ENCODE data around the gene EIF4H. TPM values are rescaled to one million over a fixed set of nuclear protein-coding genes. Genes with fewer than 3 reads are reported as not detected.

EIF4H gene
- total and polyA plus RNA-seq, 2 donors (not counting 3 experiments of a cell fraction or from before 2014, with no cell fraction given): 406 to 415 TPM

DNA sequence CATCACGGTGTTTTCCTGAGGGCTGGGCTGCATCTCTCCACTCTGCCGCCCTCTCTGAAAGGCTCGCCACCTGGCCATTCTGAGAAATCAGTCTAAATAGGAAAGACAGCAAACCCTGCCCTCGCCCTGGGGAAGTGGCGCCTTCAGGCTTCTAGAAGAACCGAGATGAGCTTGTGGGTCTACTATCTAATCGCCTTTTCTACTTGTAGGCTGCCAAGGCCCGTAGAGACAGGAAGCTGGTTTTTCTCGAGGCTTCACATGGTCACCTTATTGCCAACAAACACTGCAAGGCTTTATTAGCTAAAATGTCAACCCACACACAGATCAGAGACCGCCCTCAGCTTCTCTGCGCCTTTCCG lies 57.1 kb downstream of the EIF4H start:
- ChIA-PET CTCF (interaction anchor here (1.1 kb wide), 1 partner anchor 171 kb away, joined by 3 read pairs; no protein-coding TSS in a partner anchor), POLR2A (no interaction called here)
- intact Hi-C loops (cut with micrococcal nuclease) (no loop called here), dilution Hi-C loops (cut with MboI; ENCODE audit: extremely low pct_ligation_motif_present, low sequenced_read_pairs) (no loop called here)
- Histone ChIP-seq H3K27me3 (ENCODE audit: control insufficient read depth in 2 of 2, insufficient read depth in 2 of 2, low read length in 2 of 2) (no peaks in the 10 kb centered on the region), H2AFZ (ENCODE audit: low read depth, low read length) (no peak overlapping the region), H3K9ac (replicated peaks; ENCODE audit: extremely low read depth, insufficient read depth, low read length) (no peak overlapping the region), H3K4me1 (ENCODE audit: control insufficient read depth, extremely low read depth, insufficient read depth, low read length) (no peaks in the 10 kb centered on the region), H4K20me1 (replicated peaks; ENCODE audit: control insufficient read depth, extremely low read depth, insufficient read depth, low read length) (no peaks in the 10 kb centered on the region), H3K4me2 (ENCODE audit: insufficient read depth, low read length) (no peak overlapping the region), H3K9me3 (replicated peaks; ENCODE audit: control insufficient read depth, insufficient read depth, low read length) (no peaks in the 10 kb centered on the region), H3K4me3 (replicated peaks in 1 of 3; ENCODE audit: insufficient read depth in 1 of 3, low read depth in 1 of 3, low read length in 3 of 3) (no peak overlapping the region), H3K79me2 (ENCODE audit: control insufficient read depth, insufficient read depth, low read length) (no peaks in the 10 kb centered on the region), H3K9me1 (replicated peaks; ENCODE audit: control insufficient read depth, extremely low read depth, insufficient read depth, low read length) (no peaks in the 10 kb centered on the region), H3K36me3 (ENCODE audit: control insufficient read depth in 2 of 2, extremely low read depth in 1 of 2, insufficient read depth in 2 of 2, low read length in 2 of 2) (peaks cover 4 to 5% of the 10 kb centered on the region in 2 experiments), H3K27ac (ENCODE audit: insufficient read depth, low read depth, low read length) (no peak overlapping the region)
- TF ChIP-seq EZH2 (IDR thresholded peaks at IDR 0.05; ENCODE audit: borderline replicate concordance, low read depth, low read length, severe bottlenecking) (no peak), POLR2A (IDR thresholded peaks at IDR 0.05; ENCODE audit: low read depth, low read length) (no peak), GATA2 (IDR thresholded peaks at IDR 0.05; ENCODE audit: insufficient read depth, insufficient read length, low read depth, low read length) (no peak), MYC (IDR thresholded peaks at IDR 0.05; ENCODE audit: low read depth, low read length) (no peak), JUN (IDR thresholded peaks at IDR 0.05; ENCODE audit: borderline replicate concordance, insufficient read depth, insufficient read length, low read depth) (no peak), POLR2AphosphoS5 (IDR thresholded peaks at IDR 0.05; ENCODE audit: insufficient read depth, low read depth, low read length) (no peak), FOS (IDR thresholded peaks at IDR 0.05; ENCODE audit: borderline replicate concordance, insufficient read depth, low read length) (no peak)
- TF ChIP-seq, protein P1, sequence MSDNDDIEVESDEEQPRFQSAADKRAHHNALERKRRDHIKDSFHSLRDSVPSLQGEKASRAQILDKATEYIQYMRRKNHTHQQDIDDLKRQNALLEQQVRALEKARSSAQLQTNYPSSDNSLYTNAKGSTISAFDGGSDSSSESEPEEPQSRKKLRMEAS (IDR thresholded peaks at IDR 0.05; ENCODE audit: insufficient read depth, insufficient read length): no peak
- TF ChIP-seq, protein P2, sequence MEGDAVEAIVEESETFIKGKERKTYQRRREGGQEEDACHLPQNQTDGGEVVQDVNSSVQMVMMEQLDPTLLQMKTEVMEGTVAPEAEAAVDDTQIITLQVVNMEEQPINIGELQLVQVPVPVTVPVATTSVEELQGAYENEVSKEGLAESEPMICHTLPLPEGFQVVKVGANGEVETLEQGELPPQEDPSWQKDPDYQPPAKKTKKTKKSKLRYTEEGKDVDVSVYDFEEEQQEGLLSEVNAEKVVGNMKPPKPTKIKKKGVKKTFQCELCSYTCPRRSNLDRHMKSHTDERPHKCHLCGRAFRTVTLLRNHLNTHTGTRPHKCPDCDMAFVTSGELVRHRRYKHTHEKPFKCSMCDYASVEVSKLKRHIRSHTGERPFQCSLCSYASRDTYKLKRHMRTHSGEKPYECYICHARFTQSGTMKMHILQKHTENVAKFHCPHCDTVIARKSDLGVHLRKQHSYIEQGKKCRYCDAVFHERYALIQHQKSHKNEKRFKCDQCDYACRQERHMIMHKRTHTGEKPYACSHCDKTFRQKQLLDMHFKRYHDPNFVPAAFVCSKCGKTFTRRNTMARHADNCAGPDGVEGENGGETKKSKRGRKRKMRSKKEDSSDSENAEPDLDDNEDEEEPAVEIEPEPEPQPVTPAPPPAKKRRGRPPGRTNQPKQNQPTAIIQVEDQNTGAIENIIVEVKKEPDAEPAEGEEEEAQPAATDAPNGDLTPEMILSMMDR (IDR thresholded peaks at IDR 0.05; ENCODE audit: extremely low read depth in 1 of 2, insufficient read depth in 1 of 2, low read depth in 1 of 2, low read length in 2 of 2): no peak
- BruUV-seq (replicated peaks): no TSS peak
- DNase-seq (ENCODE audit: low read depth, low spot score) (no peak), FAIRE-seq (no peak)
